Endometrial microvascular endothelial cells (primary cell): Measurements from ENCODE around the gene FAM13B. TPM values are rescaled to one million over a fixed set of nuclear protein-coding genes. Genes with fewer than 3 reads are reported as not detected.

ENCODE experiments used
- in situ Hi-C: cut with HindIII; loops from 2 replicates; pipeline ENCODE4 v1.10.0; 2017; ENCODE audit warnings: low sequenced_read_pairs, low pct_unique_long_range_greater_than_20kb; ENCODE audit errors: inconsistent ontology term
- total RNA-seq: library from RNA; depleted of rRNA; stranded (reverse); fragments of >200 nt; gene quantifications from one replicate; pipeline ENCODE4 v1.2.3, GENCODE V29; 2015; ENCODE audit errors: inconsistent ontology term

FAM13B gene
- total RNA-seq, 1 donor from 2014 or later, result 6.4 TPM

- in situ Hi-C loops, result no loop called here
Measured at GRCh38 chr5:137923856-137924255, 109.0 kb downstream of the FAM13B start.

- in situ Hi-C loops, result no loop called here
Measured at GRCh38 chr5:137921931-137922330, 110.9 kb downstream of the FAM13B start.

- in situ Hi-C loops, result no loop called here
Measured at GRCh38 chr5:137916923-137917322, 116.0 kb downstream of the FAM13B start.

- in situ Hi-C loops, result no loop called here
Measured at GRCh38 chr5:137914758-137915157, 118.1 kb downstream of the FAM13B start.

- in situ Hi-C loops, result no loop called here
Measured at GRCh38 chr5:137902408-137903133, 130.3 kb downstream of the FAM13B start.

- in situ Hi-C loops, result no loop called here
Measured at GRCh38 chr5:137901011-137901817, 131.7 kb downstream of the FAM13B start.

- in situ Hi-C loops, result no loop called here
Measured at GRCh38 chr5:137899493-137899892, 133.4 kb downstream of the FAM13B start.

- in situ Hi-C loops, result no loop called here
Measured at GRCh38 chr5:137896560-137896959, 136.3 kb downstream of the FAM13B start.

- in situ Hi-C loops, result no loop called here
Measured at GRCh38 chr5:137894586-137894985, 138.3 kb downstream of the FAM13B start.

- in situ Hi-C loops, result no loop called here
Measured at GRCh38 chr5:137891849-137892248, 141.0 kb downstream of the FAM13B start.

- in situ Hi-C loops, result no loop called here
Measured at GRCh38 chr5:137890845-137891244, 142.0 kb downstream of the FAM13B start.

GRCh38 chr5:137888863-137889759, 143.8 kb downstream of the FAM13B start, which contains the start of gene PKD2L2:
TSS of gene PKD2L2 (plus strand) at chr5:137889457. CDS start at chr5:137889492, 35 bp downstream.
- in situ Hi-C loops, result no loop called here

- in situ Hi-C loops, result no loop called here
Measured at GRCh38 chr5:137888466-137888862, 144.4 kb downstream of the FAM13B start.

Other genes with a start within 250 kb of the FAM13B start
- not detected for gene MYOT, start 165.2 kb downstream of the FAM13B start, total RNA-seq
- gene PKD2L2, start 143.6 kb downstream of the FAM13B start, total RNA-seq, result not detected
- gene WNT8A, start 51.0 kb upstream of the FAM13B start, total RNA-seq, result not detected
- 1.5 TPM for gene NME5, start 106.3 kb upstream of the FAM13B start, total RNA-seq
- gene BRD8, start 145.6 kb upstream of the FAM13B start, total RNA-seq, result 37.1 TPM
- 106 TPM for gene KIF20A, start 146.0 kb upstream of the FAM13B start, total RNA-seq
- gene CDC23, start 180.2 kb upstream of the FAM13B start, total RNA-seq, result 41.3 TPM
- gene GFRA3, start 241.5 kb upstream of the FAM13B start, total RNA-seq, result not detected